MM.1S (cell line): ENCODE results near the gene PGPEP1.

Experiments used
- CTCF ChIP-seq: fragments of 300-600 bp; sonication (generic); IDR thresholded peaks from 2 replicates; pipeline ENCODE4 v1.5.1; 2016; ENCODE audit warnings: antibody characterized with exemption, low read length, mixed read lengths
- EZH2phosphoT487 ChIP-seq: fragments of 300-600 bp; sonication (generic); IDR thresholded peaks from 2 replicates; pipeline ENCODE4 v1.6.1; 2018; ENCODE audit warnings: antibody characterized with exemption, low read length

- no peak for TF ChIP-seq CTCF
- no peak for TF ChIP-seq EZH2phosphoT487
Measured at GRCh38 chr19:18308051-18308947, 32.1 kb upstream of the PGPEP1 start.
